Measurements from ENCODE around the gene C22orf15. TPM values are rescaled to one million over a fixed set of nuclear protein-coding genes. Genes with fewer than 3 reads are reported as not detected.

C22orf15 gene
- total and polyA plus RNA-seq, 9 of the 15 experiments (the other 6 are each of a cell fraction or from before 2014, with no cell fraction given) = 0.07 TPM; not detected in 8

GRCh38 chr22:23789121-23789520, 26.3 kb downstream of the C22orf15 start:
- POLR2A ChIA-PET = interaction anchor here (0.6 to 1.3 kb wide), 4 partner anchors 9 to 1606 kb away, joined by 3 to 4 read pairs (median 3); no protein-coding TSS in a partner anchor

More at GRCh38 chr22:23789121-23789520, 26.3 kb downstream of the C22orf15 start:
- Histone ChIP-seq H3K9me1 (ENCODE audit: control insufficient read depth, insufficient read depth, low read length) (no peaks in the 10 kb centered on the region), H3K27ac (ENCODE audit: extremely low read depth, low read depth, low read length) (no peak overlapping the region), H3K9ac (ENCODE audit: insufficient read depth in 1 of 2, low read depth in 2 of 2, low read length in 2 of 2) (no peak overlapping the region), H4K20me1 (replicated peaks; ENCODE audit: control insufficient read depth, insufficient read depth, low read length) (peaks cover 10% of the 10 kb centered on the region), H3K9me3 (replicated peaks; ENCODE audit: control insufficient read depth, insufficient read depth, low read depth, low read length) (no peaks in the 10 kb centered on the region), H3K36me3 (ENCODE audit: control insufficient read depth, insufficient read depth, low read length) (peaks cover 42% of the 10 kb centered on the region), H3K4me2 (ENCODE audit: insufficient read depth, low read length) (no peak overlapping the region), H3K4me3 (no peak overlapping the region), H3K27me3 (ENCODE audit: control insufficient read depth in 2 of 2, insufficient read depth in 2 of 2, low read length in 2 of 2) (no peaks in the 10 kb centered on the region), H3K4me1 (replicated peaks in 1 of 2; ENCODE audit: control insufficient read depth in 2 of 2, insufficient read depth in 2 of 2, low read length in 2 of 2) (peaks cover 12 to 15% of the 10 kb centered on the region in 2 experiments; a peak in 3 of 5 replicates), H3K79me2 (ENCODE audit: control insufficient read depth, insufficient read depth, low read length) (peaks cover 44% of the 10 kb centered on the region), H2AFZ (ENCODE audit: low read depth, low read length) (no peak overlapping the region)
- intact Hi-C loops (cut with micrococcal nuclease) = no loop called here
- no peak for FAIRE-seq
- WGBS (ENCODE audit: insufficient coverage, low coverage, missing lambda C conversion rate) = 67% methylated on average over 4 of the region's 4 CpGs
- BruUV-seq (replicated peaks) = no TSS peak
- ATAC-seq = no peak
- TF ChIP-seq, protein P1, sequence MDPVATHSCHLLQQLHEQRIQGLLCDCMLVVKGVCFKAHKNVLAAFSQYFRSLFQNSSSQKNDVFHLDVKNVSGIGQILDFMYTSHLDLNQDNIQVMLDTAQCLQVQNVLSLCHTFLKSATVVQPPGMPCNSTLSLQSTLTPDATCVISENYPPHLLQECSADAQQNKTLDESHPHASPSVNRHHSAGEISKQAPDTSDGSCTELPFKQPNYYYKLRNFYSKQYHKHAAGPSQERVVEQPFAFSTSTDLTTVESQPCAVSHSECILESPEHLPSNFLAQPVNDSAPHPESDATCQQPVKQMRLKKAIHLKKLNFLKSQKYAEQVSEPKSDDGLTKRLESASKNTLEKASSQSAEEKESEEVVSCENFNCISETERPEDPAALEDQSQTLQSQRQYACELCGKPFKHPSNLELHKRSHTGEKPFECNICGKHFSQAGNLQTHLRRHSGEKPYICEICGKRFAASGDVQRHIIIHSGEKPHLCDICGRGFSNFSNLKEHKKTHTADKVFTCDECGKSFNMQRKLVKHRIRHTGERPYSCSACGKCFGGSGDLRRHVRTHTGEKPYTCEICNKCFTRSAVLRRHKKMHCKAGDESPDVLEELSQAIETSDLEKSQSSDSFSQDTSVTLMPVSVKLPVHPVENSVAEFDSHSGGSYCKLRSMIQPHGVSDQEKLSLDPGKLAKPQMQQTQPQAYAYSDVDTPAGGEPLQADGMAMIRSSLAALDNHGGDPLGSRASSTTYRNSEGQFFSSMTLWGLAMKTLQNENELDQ (CRISPR knock-in tag; IDR thresholded peaks at IDR 0.05; ENCODE audit: borderline replicate concordance) = no peak
- TF ChIP-seq CBX2 (IDR thresholded peaks at IDR 0.05; ENCODE audit: insufficient read depth, low read length, poor library complexity, severe bottlenecking) (no peak), BRCA1 (IDR thresholded peaks at IDR 0.05) (no peak), BRCA1 (CRISPR knock-in tag; IDR thresholded peaks at IDR 0.05) (no peak), ZSCAN32 (CRISPR knock-in tag; IDR thresholded peaks at IDR 0.05) (no peak), TEAD2 (tag; IDR thresholded peaks at IDR 0.05) (no peak)
- TF ChIP-seq, protein P2, sequence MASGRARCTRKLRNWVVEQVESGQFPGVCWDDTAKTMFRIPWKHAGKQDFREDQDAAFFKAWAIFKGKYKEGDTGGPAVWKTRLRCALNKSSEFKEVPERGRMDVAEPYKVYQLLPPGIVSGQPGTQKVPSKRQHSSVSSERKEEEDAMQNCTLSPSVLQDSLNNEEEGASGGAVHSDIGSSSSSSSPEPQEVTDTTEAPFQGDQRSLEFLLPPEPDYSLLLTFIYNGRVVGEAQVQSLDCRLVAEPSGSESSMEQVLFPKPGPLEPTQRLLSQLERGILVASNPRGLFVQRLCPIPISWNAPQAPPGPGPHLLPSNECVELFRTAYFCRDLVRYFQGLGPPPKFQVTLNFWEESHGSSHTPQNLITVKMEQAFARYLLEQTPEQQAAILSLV (tag; IDR thresholded peaks at IDR 0.05) = no peak
- TF ChIP-seq, protein P3, sequence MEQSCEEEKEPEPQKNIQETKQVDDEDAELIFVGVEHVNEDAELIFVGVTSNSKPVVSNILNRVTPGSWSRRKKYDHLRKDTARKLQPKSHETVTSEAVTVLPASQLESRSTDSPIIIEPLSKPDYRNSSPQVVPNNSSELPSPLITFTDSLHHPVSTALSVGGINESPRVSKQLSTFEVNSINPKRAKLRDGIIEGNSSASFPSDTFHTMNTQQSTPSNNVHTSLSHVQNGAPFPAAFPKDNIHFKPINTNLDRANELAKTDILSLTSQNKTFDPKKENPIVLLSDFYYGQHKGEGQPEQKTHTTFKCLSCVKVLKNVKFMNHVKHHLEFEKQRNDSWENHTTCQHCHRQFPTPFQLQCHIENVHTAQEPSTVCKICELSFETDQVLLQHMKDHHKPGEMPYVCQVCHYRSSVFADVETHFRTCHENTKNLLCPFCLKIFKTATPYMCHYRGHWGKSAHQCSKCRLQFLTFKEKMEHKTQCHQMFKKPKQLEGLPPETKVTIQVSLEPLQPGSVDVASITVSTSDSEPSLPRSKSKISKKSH (CRISPR knock-in tag; IDR thresholded peaks at IDR 0.05) = no peak
- DNase-seq (ENCODE audit: extremely low read depth in 1 of 4, low spot score in 3 of 4) = no peak
- in situ Hi-C loops (cut with MboI) = no loop called here
- CTCF ChIA-PET (ENCODE audit: low intra/inter-chr PET ratio) = no interaction called here
